Colonic mucosa (tissue), 4 donors: ENCODE data around the gene TMEM222. TPM values are rescaled to one million over a fixed set of nuclear protein-coding genes. Genes with fewer than 3 reads are reported as not detected.

Source experiments
- DNase-seq: peaks from one replicate; pipeline ENCODE4 v3.0.0-alpha.2; 2020
- H3K27ac ChIP-seq: fragments of 200-600 bp; one replicate; pipeline ENCODE4 v1.8.0; 2021
- H3K27me3 ChIP-seq: fragments of 200-600 bp; one replicate; pipeline ENCODE4 v1.8.0; 2021
- H3K36me3 ChIP-seq: fragments of 200-600 bp; one replicate; pipeline ENCODE4 v1.8.0; 2021
- H3K4me1 ChIP-seq: fragments of 200-600 bp; one replicate; pipeline ENCODE4 v1.8.0; 2021; ENCODE audit warnings: mild to moderate bottlenecking
- H3K4me3 ChIP-seq: fragments of 200-600 bp; one replicate; pipeline ENCODE4 v1.8.0; 2021
- H3K9ac ChIP-seq, 2 donors: one replicate each; pipeline ENCODE4 v1.7.0; 2013; ENCODE audit warnings: control low read depth in 2 of 2, low read depth in 2 of 2, low read length in 2 of 2
- H3K9me3 ChIP-seq: fragments of 200-600 bp; one replicate; pipeline ENCODE4 v1.8.0; 2021
- CTCF ChIP-seq: fragments of 200-600 bp; IDR thresholded peaks from one replicate; pipeline ENCODE4 v1.8.0; 2022; ENCODE audit warnings: antibody characterized with exemption, mild to moderate bottlenecking
- intact Hi-C: fragments of 100-400 bp; cut with DNase I; formaldehyde crosslinking; loops from one replicate; pipeline ENCODE4 v1.14.1; 2022
- total RNA-seq, 2 donors: library from RNA; stranded (reverse); fragmentation: NEBNext Ultra II Directional in 1 of 2; extraction: Animal tissue kit (Norgen Biotek cat#: 25700) in 1 of 2; gene quantifications; one replicate each; pipeline ENCODE4 v1.2.1, GENCODE V29; 2021
- donor health status: healthy.
- donor health status: DM: no; HTN: no; CAD: no.
- donor health status: DM: no; HTN: no; CAD: no.

The TMEM222 gene
- total RNA-seq, 2 donors from 2014 or later = 28.6 to 35.4 TPM

- Histone ChIP-seq H3K4me1 (no peaks in the 10 kb centered on the region), H3K27me3 (no peaks in the 10 kb centered on the region), H3K36me3 (no peaks in the 10 kb centered on the region), H3K4me3 (peak overlapping the region; percentile 36), H3K27ac (peak overlapping the region; percentile 46), H3K9me3 (no peaks in the 10 kb centered on the region), H3K9ac (peak overlapping the region; percentile 74 to 78)
- intact Hi-C loops = no loop called here
- no peak for TF ChIP-seq CTCF
- peak; percentile 42 for DNase-seq
These were observed 21.0 kb downstream of the TMEM222 start for GRCh38 chr1:27342778-27343638.

DNA sequence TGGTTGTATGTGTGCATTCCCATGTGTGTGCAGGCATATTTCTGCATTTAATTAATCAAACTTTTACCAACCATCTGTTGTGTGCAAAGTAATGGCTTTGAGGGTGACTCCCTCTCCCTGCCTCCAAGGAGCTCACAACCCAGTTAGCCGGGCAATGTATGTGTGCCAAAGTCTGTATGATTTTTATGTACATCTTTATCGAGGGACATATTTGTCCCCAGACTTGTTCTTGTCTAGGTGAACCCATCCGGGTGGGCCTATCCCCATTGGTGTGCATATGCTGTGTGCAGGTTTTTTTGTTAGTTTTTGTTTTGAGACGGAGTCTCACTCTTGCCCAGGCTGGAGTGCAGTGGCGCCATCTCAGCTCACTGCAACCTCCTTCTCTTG lies 21.7 kb downstream of the TMEM222 start:
- peak overlapping the region; percentile 36 for H3K4me3 ChIP-seq
- intact Hi-C loops = no loop called here

DNA sequence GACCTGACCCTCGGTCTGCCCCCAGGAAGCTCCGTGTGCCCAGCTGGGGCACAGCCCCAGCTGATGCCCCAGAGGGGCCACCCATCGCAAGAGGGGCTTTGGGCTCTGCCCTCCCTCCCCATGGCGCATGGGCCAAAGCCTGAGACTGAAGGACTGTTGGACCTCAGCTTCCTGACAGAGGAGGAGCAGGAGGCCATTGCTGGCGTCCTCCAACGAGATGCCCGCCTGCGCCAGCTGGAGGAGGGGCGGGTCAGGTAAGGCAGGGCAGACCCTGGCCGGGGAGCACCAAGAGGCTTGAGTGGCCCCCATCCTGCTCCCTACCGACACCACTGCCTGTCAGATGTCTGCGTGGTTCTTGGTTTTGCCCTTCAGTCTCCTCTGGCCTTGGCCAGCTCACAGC lies 23.3 kb downstream of the TMEM222 start:
- H3K36me3 ChIP-seq = no peaks in the 10 kb centered on the region
- H3K27ac ChIP-seq = no peak overlapping the region
- H3K4me3 ChIP-seq = no peak overlapping the region
- no peak for DNase-seq
- peaks cover 3% of the 10 kb centered on the region for H3K4me1 ChIP-seq
- no peak overlapping the region for H3K9ac ChIP-seq
- intact Hi-C loops = no loop called here
- no peak for TF ChIP-seq CTCF
- no peaks in the 10 kb centered on the region for H3K27me3 ChIP-seq
- H3K9me3 ChIP-seq = no peaks in the 10 kb centered on the region

More for the DNA sequence above, 21.7 kb downstream of the TMEM222 start:
- Histone ChIP-seq H3K27me3 (no peaks in the 10 kb centered on the region), H3K9me3 (no peaks in the 10 kb centered on the region), H3K4me1 (no peaks in the 10 kb centered on the region), H3K36me3 (no peaks in the 10 kb centered on the region), H3K9ac (peak overlapping the region; percentile 35 to 74), H3K27ac (no peak overlapping the region)
- DNase-seq = no peak
- TF ChIP-seq CTCF = no peak

DNA sequence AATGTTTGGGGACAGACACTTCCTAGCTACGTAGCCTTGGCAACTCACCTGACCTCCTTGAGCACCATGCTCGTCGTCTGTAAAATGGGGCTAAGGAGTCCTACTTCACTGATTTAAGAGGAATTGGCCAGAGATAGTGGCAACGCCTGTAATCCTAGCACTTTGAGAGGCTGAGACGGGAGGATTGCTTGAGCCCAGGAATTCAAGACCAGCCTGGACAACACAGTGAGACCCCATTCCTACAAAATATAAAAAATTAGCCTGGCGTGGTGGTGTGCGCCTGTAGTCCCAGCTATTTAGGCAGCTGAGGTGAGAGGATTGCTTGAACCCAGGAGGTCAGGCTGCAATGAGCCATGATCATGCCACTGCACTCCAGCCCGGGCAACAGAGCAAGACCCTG lies 24.4 kb downstream of the TMEM222 start:
- H3K9me3 ChIP-seq = no peaks in the 10 kb centered on the region
- intact Hi-C loops = no loop called here
- H3K27ac ChIP-seq = no peak overlapping the region
- H3K9ac ChIP-seq = no peak overlapping the region
- no peak for DNase-seq
- peaks cover 14% of the 10 kb centered on the region for H3K4me1 ChIP-seq
- no peaks in the 10 kb centered on the region for H3K27me3 ChIP-seq
- H3K36me3 ChIP-seq = no peaks in the 10 kb centered on the region
- TF ChIP-seq CTCF = no peak
- no peak overlapping the region for H3K4me3 ChIP-seq

GRCh38 chr1:27346991-27347624 lies 25.1 kb downstream of the TMEM222 start:
- TF ChIP-seq CTCF = no peak
- Histone ChIP-seq H3K4me1 (peaks cover 14% of the 10 kb centered on the region), H3K36me3 (no peaks in the 10 kb centered on the region), H3K9me3 (no peaks in the 10 kb centered on the region), H3K4me3 (no peak overlapping the region), H3K27ac (no peak overlapping the region), H3K9ac (no peak overlapping the region), H3K27me3 (no peaks in the 10 kb centered on the region)
- no peak for DNase-seq
- intact Hi-C loops = no loop called here
